ENCODE results near the gene MSLN.

The MSLN gene

DNA sequence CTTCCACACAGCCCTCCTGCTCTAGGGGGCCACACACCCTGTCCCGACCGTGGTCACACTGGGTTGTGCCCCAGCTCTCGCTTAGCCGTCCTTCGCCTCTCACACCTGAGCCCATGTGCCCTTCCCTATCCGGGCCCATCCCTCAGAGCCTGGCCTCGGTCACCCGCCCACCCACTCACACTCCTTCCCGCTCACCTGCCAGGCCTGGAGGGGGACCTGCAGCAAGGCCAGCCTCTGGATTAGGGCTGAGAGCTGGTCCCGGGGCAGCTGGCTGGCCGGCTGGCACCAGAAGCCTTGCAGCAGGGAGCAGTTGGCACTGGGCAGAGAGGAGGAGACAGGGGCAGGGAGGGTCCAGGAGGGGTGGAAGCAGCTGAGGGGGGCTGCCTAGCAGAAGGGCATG is 17.9 kb downstream of the MSLN start:
- no peak for DNase-seq

DNA sequence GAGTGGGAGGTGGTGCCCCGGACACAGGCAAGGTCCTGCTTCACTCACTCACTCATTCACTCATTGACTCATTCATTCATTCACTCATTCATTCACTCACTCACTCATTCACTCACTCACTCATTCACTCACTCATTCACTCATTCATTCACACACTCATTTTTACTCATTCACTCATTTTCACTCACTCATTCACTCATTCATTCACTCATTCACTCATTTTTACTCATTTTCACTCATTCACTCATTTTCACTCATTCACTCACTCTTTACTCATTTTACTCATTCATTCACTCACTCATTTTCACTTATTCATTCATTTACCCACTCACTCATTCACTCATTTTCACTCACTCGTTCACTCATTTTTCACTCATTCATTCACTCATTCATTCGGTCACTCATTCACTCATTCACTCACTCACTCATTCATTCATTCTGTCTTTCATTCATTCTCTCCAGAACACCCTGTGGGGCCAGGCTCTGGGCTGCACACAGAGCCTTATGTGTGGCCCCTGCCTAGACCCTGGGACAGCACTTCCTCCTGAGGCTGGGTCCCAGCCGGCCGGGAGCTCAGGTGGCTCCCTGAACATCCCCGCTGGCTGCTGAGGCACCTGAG is 18.5 kb downstream of the MSLN start:
- no peak for DNase-seq

DNA sequence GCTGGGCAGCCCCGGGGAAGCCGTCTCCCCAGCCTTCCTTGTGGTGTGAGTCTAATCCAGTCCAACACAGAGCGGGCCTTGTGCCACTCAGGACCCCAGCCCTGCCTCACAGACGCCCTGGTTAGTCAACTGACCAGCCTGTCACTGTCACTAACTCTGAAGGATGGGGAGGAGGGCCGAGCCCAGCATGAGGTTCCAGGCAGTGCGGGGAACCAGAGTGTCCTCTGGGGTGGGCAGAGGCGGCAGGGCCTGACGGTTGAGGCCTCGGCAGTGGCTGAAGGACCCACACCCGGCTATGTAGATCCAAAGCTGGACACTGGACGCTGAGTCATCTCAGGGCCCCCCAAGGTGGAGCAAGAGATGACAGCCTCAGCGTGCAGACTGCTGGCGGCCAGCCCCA is 19.0 kb downstream of the MSLN start:
- no peak for DNase-seq

DNA sequence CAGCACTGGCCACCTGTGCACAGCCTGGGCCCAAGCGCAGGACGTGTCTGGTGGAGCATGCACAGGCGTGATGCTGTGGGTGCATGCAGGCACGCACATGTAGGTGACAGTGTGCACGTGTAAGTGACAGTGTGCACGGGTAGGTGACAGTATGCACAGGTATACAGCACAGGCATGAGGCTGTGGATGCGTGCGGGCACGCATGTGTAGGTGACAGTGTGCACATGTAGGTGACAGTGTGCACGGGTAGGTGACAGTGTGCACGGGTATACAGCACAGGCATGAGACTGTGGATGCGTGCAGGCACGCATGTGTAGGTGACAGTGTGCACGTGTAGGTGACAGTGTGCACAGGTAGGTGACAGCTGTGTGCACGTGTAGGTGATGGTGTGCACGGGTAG is 19.8 kb downstream of the MSLN start:
- DNase-seq: no peak

DNA sequence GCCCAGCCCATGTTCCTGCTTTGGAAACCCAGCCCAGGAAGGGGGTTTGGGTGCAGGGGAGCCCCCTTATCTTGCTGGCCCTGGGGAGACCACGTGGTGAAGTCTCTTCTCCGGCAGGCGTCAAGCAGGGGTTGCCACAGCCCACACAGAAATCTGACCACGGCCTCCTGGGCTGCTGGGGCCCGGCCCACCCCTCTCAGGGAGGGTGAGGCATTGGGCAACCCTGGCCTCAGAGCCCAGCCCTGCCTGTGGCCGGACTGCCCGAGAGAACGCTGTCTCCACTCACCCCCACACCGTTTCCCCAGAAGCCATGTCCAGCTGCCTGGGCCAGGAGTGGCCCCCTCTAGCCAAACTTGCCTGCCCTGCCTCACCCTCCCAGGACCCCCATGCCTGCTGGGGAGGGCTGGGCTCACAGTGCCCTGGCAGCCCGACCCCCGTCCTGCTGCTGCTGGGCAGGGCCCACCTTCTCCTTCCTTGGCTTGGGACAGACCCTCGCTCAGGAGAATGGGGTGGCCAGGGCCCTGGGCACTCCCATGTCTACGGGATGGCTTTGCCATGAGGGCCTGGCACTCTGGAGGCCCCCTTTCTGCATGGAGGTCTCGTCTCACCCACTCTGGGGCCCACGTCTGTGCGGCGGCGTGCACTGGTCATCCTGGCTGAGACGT is 20.9 kb downstream of the MSLN start:
- DNase-seq: no peak

DNA sequence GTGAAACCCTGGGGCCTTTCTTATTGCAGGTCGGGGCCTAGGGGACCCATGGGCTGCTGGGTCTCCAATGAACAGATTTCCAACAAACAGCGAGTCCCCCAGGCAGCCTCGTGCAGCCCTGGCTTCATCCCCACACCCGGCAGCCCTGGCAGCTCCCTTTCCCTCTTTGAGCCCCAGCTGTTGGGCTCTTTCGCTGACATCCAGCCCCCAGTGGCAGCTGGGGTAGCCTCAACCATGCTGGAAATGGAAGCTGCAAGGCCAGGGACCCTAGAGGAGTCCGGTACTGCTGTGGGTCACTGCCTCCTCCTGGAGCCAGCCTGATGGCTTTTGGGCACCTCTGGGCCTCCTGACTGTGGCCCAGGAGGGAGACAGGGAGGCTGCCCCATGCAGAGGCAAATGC is 21.7 kb downstream of the MSLN start:
- no peak for DNase-seq

DNA sequence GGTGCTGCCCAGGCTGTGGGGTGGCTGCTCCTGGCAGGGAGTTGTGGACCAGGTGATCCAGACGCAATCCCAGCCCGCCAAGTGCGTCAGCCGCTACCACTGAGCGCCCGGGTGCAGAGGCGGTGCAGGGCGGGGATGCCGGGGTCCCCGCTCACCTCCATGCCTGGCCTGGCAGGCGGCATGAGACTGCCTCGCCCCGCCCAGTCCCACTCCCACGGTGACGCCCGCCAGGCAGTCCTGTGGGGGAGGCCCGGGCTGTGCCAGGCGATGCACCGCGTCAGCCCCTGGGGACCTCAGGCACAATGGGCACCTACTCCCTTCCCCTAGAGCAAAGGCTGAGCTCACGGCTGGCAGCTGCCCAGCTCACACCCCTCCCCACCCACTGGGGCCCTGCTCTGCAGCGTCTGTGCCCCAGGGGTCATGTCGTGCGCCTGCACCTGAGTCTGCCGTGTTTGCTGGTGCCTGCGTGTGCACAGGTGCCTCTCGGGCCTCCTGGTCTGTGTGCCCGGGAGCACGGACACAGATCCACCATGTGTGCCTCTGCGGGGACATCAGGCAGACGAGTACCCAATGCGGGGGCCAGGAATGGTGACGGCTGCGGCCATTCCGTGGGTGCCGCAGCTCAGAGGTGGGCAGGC is 22.4 kb downstream of the MSLN start:
- no peak for DNase-seq

DNA sequence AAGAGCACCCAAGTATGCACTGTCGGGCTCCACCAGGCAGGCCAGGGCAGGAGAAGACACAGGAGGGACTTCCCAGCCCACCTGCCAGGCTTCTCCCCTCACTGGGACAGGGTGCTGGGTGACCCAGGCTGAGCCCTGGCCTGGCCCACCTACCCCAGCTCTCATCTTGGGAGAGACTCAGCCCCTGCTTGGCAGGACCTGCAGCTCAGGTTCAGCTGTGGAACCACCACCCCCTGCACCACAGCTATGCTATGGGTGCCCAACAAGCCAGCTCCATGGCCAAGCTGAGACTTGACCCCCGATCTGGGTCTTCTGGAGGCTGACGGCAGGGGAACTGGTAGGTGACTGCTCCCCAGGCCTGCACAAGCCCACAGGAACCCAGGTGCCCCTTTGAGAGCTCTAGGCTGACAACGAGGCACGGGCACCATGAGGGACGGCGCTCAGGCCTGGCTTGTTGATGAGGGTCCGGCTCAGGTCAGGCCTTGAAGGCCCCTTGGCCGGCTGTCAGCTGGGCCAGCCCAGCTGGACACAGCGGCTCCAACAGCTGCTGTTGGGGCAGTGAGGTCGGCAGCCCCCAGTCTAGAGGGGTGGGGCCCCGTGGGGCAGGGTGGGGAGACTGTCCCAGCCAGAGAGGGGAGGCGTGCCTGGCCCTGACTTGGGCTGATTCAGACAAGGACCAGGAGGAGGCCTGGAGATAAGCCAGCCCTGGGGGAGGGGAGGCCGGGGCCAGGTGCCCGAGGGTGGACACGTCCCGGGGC is 23.0 kb downstream of the MSLN start:
- DNase-seq: no peak

DNA sequence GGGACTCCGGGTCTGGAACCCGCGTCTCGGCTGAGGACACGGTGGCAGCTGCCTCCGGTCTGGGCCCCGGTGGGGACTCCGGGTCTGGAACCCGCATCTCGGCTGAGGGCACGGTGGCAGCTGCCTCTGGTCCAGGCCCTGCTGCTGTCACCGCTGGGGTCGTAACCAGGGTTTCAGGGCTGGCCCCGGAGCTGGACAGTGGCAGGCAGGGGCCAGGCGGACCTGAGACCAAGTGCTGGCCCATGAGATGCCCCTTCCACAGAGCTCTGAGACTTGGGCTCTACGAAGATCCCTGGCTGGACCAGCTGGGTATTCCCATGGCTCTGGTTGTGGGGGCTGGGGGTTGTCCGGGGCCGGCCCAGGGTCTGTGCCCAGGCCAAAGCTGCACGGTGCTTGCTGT is 23.9 kb downstream of the MSLN start:
- no peak for DNase-seq

DNA sequence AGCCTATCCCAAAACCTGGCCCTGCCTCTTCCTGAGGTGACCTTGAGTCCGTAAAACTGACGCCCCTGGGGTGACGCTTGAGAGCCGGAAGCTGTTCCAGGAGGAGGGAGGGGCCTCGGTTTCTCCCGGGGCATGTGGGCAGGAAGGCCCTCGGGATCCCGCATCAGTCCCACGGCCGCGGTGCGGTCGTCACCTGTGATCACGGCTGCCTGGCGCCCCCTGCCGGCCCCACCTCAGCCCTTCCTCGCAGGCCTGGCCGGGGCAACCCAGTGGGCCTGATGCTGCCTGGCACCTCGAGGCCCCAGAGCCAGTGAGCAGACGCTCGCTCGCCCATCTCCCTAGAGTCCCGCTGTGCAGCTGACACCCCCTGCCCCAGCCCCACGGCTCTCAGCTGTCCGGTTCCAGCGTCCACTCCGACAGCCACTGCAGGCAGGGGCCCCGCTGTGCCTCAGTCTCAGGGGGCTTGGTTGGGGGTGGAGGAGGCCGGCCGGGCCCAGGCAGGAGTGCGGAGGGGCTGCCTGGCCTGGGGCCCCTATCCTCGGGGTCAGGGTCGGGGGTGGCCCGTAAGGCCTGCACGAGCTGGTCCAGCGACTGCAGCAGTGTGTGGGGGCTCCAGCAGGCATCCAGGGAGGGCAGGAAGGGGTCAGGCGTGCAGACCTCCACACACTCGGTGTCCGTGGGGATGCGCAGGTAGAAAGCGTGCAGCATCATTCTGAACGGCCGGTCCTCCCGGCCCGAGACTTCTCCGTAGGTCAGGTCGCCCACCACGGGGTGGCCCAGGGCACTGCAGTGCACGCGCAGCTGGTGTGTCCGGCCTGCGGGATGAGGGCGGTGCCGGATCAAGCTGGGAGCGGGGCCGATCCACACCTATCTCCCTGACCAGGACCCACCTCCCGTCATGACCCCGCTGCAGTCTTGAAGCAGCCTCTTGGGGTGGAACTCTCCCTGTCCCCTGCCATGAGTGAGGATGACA is 25.3 kb downstream of the MSLN start:
- DNase-seq: peak; percentile 87

DNA sequence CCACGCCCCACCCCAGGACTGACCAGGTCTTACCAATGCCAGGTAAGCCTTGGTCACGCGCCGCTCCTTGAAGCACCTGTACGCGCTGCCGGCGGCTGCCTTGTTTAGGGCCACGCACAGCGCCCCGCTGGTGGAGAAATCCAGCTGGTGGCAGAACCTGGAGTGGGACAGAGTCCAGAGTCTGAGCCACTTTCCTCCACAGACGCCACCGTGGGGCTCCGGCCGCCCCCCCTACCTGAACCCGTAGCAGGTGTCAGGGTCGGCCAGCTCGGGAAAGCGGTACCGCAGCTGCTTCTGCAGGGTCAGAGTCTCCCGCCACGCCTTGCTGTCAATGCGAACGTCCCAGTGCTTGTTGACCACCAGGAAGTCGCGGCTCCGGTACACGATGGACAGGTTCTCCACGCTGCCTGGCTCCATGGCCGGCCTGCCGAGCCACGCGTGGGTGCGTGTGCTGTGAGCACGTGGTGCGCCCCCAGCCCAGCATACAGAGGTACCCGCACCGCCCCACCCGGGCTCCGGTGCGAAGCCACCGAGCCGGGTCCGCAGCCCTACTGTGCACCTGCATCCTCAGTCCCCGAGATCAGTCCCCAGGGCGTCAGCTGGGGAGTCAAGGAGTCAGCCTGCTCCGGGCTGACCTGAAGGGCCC is 26.9 kb downstream of the MSLN start:
- no peak for DNase-seq

DNA sequence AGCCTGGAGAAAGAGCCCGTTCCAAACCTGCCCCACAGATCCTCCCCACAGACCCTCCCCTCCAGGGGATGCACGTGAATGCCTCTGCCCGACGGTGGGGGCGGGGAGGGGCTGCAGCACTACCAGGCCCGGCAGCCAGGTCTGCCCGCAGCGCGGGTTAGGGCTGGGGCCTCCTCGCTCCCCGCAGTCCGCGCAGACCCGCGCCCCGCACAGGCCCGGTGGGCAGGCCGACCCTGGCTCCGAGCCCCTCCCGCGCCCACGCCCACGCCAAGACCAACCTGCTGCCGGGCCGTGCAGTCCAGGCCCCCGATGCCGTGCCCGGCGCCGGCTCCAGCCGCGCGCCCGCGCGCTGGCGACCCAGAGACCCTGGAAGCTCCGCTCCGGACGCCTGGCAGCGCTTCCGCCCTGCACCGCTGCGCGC is 27.5 kb downstream of the MSLN start, which contains the start of gene RPUSD1:
Gene RPUSD1 (minus strand): TSS at position 404 of the 421 bp plus-strand sequence. CDS start 644 bp downstream, outside the sequence.
- DNase-seq: no peak

DNA sequence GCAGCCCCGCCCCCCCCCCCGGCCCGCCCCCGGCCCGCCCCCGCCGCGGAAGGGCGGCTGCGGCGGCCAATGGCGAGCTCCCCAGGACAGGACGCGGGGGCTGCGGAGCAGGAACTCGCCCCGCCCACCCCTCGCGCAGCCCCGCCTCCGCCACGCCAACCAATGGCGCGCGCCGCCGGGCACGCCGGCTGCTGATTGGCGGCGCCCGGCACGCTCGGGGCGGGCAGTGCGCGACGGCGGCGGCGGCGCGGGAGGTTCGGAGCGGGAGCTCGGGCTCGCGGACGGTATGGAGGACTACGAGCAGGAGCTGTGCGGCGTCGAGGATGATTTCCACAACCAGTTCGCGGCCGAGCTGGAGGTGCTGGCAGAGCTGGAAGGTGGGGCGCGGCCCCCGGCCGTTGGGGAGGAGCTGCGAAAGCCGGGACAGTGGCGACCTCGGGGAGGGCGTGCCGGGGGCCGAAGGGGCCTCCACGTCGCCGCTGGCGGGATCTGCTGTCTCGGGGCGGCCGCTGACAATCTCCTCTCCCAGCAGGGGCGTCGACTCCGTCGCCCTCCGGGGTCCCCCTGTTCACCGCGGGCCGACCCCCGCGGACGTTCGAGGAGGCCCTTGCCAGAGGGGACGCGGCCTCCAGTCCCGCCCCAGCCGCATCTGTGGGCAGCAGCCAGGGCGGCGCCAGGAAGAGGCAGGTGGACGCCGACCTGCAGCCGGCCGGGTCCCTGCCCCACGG is 28.0 kb downstream of the MSLN start, which contains the start of gene CHTF18:
Gene CHTF18 (plus strand): TSS at position 222 of the 728 bp plus-strand sequence. CDS start 65 bp downstream, at position 287.
- peak; percentile 96 for DNase-seq

DNA sequence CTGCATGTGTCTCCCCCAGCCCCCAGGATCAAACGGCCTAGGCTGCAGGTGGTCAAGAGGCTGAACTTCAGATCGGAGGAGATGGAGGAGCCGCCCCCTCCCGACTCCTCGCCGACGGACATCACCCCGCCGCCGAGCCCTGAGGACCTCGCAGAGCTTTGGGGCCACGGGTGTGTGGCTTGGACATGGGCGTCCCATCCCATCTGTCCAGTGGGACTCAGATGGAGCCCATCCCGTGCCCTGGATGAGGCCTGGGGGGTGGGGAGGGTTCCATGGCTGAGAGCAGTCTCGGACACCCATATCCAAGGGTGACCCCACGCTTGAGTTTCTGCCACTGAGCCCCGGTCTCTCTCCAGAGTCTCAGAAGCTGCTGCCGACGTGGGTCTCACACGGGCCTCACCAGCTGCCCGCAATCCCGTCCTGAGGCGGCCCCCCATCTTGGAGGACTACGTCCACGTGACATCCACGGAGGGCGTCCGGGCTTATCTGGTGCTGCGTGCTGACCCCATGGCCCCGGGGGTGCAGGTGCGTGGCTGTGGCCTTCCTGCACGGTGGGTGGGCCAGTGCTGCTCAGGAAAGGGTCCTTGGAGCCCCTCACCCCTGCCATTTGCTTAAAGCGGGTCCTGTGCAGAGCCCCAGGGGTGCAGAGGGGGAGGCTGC is 28.8 kb downstream of the MSLN start:
- DNase-seq: no peak

DNA sequence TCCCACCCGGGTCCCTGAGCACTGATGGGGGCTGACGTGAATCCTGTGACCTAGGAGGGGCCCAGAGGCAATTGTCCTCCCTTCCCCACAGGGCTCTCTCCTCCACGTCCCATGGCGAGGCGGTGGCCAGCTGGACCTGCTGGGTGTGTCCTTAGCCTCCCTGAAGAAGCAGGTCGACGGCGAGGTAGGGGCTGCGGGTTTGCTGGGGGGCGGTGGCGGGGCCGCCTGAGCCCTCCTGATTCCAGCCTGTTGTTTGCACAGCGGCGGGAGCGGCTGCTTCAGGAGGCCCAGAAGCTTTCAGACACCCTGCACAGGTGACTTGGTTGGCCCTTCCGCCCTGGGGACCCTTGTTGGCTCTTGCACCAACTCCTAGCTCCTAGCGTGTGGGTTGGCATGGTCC is 29.6 kb downstream of the MSLN start:
- no peak for DNase-seq

DNA sequence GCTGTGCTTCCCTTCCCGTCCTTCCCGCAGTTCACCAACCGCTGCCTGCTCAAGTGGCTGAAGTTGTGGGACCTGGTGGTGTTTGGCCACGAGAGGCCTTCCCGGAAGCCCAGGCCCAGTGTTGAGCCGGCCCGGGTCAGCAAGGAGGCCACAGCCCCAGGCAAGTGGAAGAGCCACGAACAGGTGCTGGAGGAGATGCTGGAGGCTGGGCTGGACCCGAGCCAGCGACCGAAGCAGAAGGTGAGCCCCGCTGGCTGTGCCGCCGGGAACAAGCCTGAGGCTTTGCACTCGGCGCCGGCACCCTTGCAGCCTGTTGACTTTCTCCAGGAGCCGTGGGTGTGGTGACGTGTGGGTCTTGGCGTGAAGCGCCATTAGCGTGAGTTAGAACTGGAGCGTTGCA is 30.6 kb downstream of the MSLN start:
- DNase-seq: no peak

DNA sequence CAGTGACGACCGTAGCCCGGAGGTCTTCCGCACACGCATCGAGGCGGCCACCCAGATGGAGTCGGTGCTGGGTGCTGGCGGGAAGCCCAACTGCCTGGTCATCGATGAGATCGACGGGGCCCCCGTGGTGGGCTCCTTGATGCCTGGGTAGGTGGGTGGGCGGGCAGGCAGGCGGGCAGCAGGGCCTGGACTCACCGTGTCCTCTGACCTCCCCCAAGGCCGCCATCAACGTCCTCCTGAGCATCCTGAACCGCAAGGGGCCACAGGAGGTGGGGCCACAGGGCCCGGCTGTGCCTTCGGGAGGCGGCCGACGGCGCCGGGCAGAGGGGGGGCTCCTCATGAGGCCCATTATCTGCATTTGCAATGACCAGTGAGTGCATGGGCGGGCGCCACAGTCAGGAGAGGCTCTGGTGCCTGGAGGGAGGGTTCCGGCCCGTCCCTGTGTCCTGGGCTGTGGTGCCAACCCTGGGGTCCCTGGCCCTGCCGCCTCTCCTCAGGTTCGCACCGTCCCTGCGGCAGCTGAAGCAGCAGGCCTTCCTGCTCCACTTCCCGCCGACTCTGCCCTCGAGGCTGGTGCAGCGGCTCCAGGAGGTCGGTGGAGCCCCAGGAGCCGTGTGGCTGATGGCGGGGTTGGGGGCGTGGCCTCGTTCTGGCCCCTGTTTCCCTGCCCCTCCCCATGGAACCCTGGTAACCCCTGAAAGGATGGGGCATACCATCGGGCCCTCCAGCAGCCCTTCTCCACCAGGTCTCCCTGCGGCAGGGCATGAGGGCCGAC is 31.9 kb downstream of the MSLN start:
- no peak for DNase-seq

DNA sequence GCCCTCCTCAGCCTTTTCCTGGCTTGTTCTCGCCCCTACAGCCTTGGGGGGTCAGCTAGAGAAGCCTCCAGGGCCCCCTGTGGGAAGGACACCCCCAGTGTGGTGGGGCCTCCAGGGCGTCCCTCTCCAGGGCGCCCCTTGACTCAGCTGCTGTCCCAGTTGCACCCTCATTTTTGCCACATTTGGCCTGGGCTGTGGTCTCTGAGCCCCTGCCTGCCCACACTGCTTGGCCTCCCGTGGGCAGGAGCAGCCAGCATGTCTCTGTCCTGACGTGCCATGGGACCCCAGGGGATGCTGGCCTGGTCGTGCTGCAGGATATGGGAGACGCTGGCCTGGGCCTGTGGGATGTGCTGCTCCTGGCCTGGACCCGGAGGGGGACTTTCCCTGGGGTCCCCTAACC is 32.9 kb downstream of the MSLN start:
- DNase-seq: no peak

DNA sequence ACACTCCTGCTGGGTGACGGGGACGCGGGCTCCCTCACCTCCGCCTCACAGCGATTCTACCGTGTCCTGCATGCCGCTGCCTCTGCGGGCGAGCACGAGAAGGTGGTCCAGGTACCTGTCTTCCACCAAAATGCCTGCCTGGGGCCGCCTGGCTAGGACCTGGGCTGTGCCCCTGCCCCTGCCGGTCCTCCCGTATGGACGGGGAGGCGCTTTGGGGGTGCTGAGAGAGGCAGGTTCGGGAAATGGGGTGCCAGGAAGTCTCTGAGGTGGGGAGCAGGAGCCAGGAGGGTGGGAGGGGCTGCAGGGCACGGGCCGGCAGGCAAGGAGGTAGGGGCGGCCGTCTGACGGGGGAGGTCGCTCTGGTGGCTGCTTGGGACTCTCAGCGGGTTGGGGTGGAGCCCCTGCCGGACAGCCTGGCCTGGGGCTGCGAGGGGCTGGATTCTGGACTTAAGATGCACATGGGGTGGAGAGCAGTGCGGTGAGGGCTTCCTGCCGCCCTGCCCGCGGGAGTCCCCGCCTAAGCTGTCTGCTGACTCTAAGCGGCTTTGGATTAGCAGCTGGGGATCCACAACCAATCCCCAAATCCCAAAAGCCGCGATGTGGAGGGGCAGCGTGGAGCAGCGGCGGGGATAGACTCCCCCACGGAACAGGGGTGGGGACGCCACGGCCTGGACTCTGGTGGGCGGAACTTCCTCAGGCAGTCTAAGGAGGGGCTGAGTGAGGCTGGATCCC is 33.7 kb downstream of the MSLN start:
- no peak for DNase-seq
